Activated CD8-positive, alpha-beta T cell treated with anti-CD3 and anti-CD28 coated beads for 36 hours (primary cell): ENCODE results near the gene FRMD4A. TPM values are rescaled to one million over a fixed set of nuclear protein-coding genes. Genes with fewer than 3 reads are reported as not detected.

Experiments
- ATAC-seq: fragments of 200-7000 bp; cut with Tn5 transposase; one replicate; pipeline ENCODE4 v1.10.0; 2021; ENCODE audit warnings: mild to moderate bottlenecking, moderate library complexity
- CTCF ChIA-PET: fragments of 350-600 bp; sonication (Branson Sonifier 250); formaldehyde crosslinking; loops from one replicate; lab custom pipeline; 2021; ENCODE audit warnings: antibody characterized with exemption; lab: Charles Lee
- POLR2A ChIA-PET: fragments of 350-600 bp; sonication (Branson Sonifier 250); formaldehyde crosslinking; loops from one replicate; lab custom pipeline; 2021; ENCODE audit warnings: antibody characterized with exemption; lab: Charles Lee
- DNase-seq: peaks from one replicate; pipeline ENCODE4 v3.0.0-alpha.2; 2020
- H3K27ac Mint-ChIP-seq: one replicate; pipeline ENCODE4 v1.8.0; 2021; ENCODE audit warnings: mild to moderate bottlenecking, mixed read lengths
- H3K27me3 Mint-ChIP-seq: one replicate; pipeline ENCODE4 v1.8.0; 2021; ENCODE audit warnings: mixed read lengths
- H3K36me3 Mint-ChIP-seq: one replicate; pipeline ENCODE4 v1.8.0; 2021; ENCODE audit warnings: low read depth, mixed read lengths
- H3K4me1 Mint-ChIP-seq: one replicate; pipeline ENCODE4 v1.8.0; 2021; ENCODE audit warnings: low read depth, mixed read lengths
- H3K4me3 Mint-ChIP-seq: one replicate; pipeline ENCODE4 v1.8.0; 2021; ENCODE audit warnings: mild to moderate bottlenecking, moderate library complexity, mixed read lengths
- H3K9me3 Mint-ChIP-seq: one replicate; pipeline ENCODE4 v1.8.0; 2021; ENCODE audit warnings: mixed read lengths
- CTCF ChIP-seq: fragments of 200-600 bp; IDR thresholded peaks from one replicate; pipeline ENCODE4 v1.8.0; 2022; ENCODE audit warnings: antibody characterized with exemption, mild to moderate bottlenecking
- intact Hi-C: fragments of 100-400 bp; cut with micrococcal nuclease; formaldehyde crosslinking; loops from one replicate; pipeline ENCODE4 v1.10.0; 2022
- total RNA-seq, 2 experiments: library from RNA; stranded (reverse); gene quantifications; one replicate each; pipeline ENCODE4 v1.2.3, GENCODE V29; 2021

FRMD4A gene
- total RNA-seq, 2 experiments from 2014 or later: 2.1 to 2.8 TPM

GRCh38 chr10:13845897-13846296 is 484.8 kb downstream of the FRMD4A start:
- Mint-ChIP-seq H3K27me3 (peaks cover 11% of the 10 kb centered on the region), H3K27ac (no peak overlapping the region), H3K4me3 (no peak overlapping the region), H3K9me3 (peaks cover 6% of the 10 kb centered on the region), H3K36me3 (no peaks in the 10 kb centered on the region), H3K4me1 (peaks cover 17% of the 10 kb centered on the region)
- DNase-seq (no peak), ATAC-seq (no peak)
- no peak for TF ChIP-seq CTCF
- POLR2A ChIA-PET: interaction anchor here (1.0 kb wide), 1 partner anchor 13 kb away, joined by 3 read pairs; no protein-coding TSS in a partner anchor
- intact Hi-C loops: no loop called here
- CTCF ChIA-PET: no interaction called here

DNA sequence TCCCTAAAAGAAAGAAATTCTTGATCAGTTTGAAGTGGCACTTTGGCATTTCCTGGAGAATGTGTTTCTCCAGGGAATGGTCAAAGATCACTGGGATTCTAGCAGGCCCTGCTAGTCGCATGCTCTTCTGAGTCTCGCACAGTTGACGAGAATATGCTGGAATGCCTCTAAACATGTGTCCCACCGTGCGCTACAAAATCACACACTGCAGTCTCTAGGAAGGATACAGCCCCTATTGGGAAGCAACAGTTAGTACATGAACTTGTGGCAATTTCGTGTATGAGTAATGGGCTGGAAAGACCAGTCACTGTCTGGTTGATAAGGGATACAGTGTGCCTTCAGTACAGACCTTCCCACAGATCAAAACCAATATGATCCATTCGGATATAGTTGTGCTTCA is 486.1 kb downstream of the FRMD4A start:
- no peak for TF ChIP-seq CTCF
- POLR2A ChIA-PET: no interaction called here

GRCh38 chr10:13842117-13842516 is 488.6 kb downstream of the FRMD4A start:
- intact Hi-C loops: no loop called here
- H3K27ac Mint-ChIP-seq: no peak overlapping the region
- no peak overlapping the region for H3K4me3 Mint-ChIP-seq
- ChIA-PET POLR2A (no interaction called here), CTCF (no interaction called here)
- ATAC-seq (no peak), DNase-seq (no peak)
- TF ChIP-seq CTCF: no peak
- peaks cover 7% of the 10 kb centered on the region for H3K9me3 Mint-ChIP-seq
- peaks cover 7% of the 10 kb centered on the region for H3K27me3 Mint-ChIP-seq
- H3K36me3 Mint-ChIP-seq: no peaks in the 10 kb centered on the region
- peaks cover 8% of the 10 kb centered on the region for H3K4me1 Mint-ChIP-seq

More for the DNA sequence above, 486.1 kb downstream of the FRMD4A start:
- Mint-ChIP-seq H3K4me3 (no peak overlapping the region), H3K27me3 (peaks cover 11% of the 10 kb centered on the region), H3K9me3 (peaks cover 7% of the 10 kb centered on the region), H3K27ac (no peak overlapping the region), H3K4me1 (peaks cover 17% of the 10 kb centered on the region), H3K36me3 (no peaks in the 10 kb centered on the region)
- ATAC-seq (no peak), DNase-seq (no peak)
- CTCF ChIA-PET: no interaction called here
- intact Hi-C loops: no loop called here

DNA sequence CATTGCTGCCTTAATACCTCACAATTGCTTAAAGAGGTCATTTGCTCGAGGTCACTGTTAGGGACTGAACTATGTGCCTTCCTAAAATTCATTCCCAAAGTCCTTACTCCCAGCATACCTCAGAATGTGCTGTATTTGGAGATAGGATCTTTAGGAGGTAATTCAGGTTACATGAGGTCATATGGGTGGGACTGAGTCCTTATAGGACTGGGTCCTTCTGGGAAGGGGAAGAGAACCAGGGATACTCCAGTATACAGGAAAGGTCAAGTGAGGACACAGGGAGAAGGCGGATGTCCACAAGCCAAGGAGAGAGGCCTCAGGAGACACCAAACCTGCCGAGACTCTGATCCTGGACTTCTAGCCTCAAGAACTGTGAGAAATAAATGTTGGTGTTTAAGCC is 490.7 kb downstream of the FRMD4A start:
- ATAC-seq (no peak), DNase-seq (no peak)
- Mint-ChIP-seq H3K27me3 (peaks cover 2% of the 10 kb centered on the region), H3K4me1 (peaks cover 2% of the 10 kb centered on the region), H3K9me3 (peaks cover 7% of the 10 kb centered on the region), H3K27ac (no peak overlapping the region), H3K36me3 (no peaks in the 10 kb centered on the region), H3K4me3 (no peak overlapping the region)
- ChIA-PET POLR2A (interaction anchor here (0.7 kb wide), 1 partner anchor 284 kb away, joined by 3 read pairs; no protein-coding TSS in a partner anchor), CTCF (no interaction called here)
- TF ChIP-seq CTCF: no peak
- intact Hi-C loops: no loop called here

- ChIA-PET CTCF (no interaction called here), POLR2A (interaction anchor here (0.7 kb wide), 1 partner anchor 283 kb away, joined by 3 read pairs; no protein-coding TSS in a partner anchor)
- intact Hi-C loops: no loop called here
- ATAC-seq (no peak), DNase-seq (no peak)
- Mint-ChIP-seq H3K4me1 (peaks cover 2% of the 10 kb centered on the region), H3K9me3 (peaks cover 7% of the 10 kb centered on the region), H3K4me3 (no peak overlapping the region), H3K27me3 (peaks cover 2% of the 10 kb centered on the region), H3K36me3 (no peaks in the 10 kb centered on the region), H3K27ac (no peak overlapping the region)
- no peak for TF ChIP-seq CTCF
Measured at GRCh38 chr10:13839430-13839990, 491.2 kb downstream of the FRMD4A start.
